Femur (tissue), 1 donor: Measurements from ENCODE around the gene GREB1.

ENCODE experiments used
- DNase-seq: peaks from one replicate; pipeline ENCODE4 v3.0.0-alpha.2; 2017

Gene GREB1

GRCh38 chr2:11533278-11534070 lies at the start of gene GREB1:
Gene GREB1 (plus strand): TSS chr2:11534045. CDS start chr2:11556615, 22,570 bp downstream.
- no peak for DNase-seq

- no peak for DNase-seq
These were observed 45.0 kb upstream of the GREB1 start for GRCh38 chr2:11488809-11489208.

- DNase-seq: no peak
These were observed 43.7 kb upstream of the GREB1 start for GRCh38 chr2:11490194-11490593.

GRCh38 chr2:11491348-11491933 lies 42.4 kb upstream of the GREB1 start:
- DNase-seq: no peak

- DNase-seq: no peak
These were observed 41.6 kb upstream of the GREB1 start for GRCh38 chr2:11492244-11492643.

GRCh38 chr2:11492720-11493119 lies 41.1 kb upstream of the GREB1 start:
- no peak for DNase-seq

GRCh38 chr2:11493282-11493681 lies 40.6 kb upstream of the GREB1 start:
- DNase-seq: no peak

- no peak for DNase-seq
These were observed 39.5 kb upstream of the GREB1 start for GRCh38 chr2:11494310-11494709.

- DNase-seq: no peak
These were observed 37.8 kb upstream of the GREB1 start for GRCh38 chr2:11495844-11496681.

GRCh38 chr2:11498543-11499034 lies 35.3 kb upstream of the GREB1 start:
- peak; percentile 74 for DNase-seq

- no peak for DNase-seq
These were observed 34.6 kb upstream of the GREB1 start for GRCh38 chr2:11499081-11499743.

- DNase-seq: no peak
These were observed 33.0 kb upstream of the GREB1 start for GRCh38 chr2:11500702-11501303.

- no peak for DNase-seq
These were observed 31.0 kb upstream of the GREB1 start for GRCh38 chr2:11502740-11503292.

GRCh38 chr2:11503354-11503927 lies 30.4 kb upstream of the GREB1 start:
- no peak for DNase-seq

GRCh38 chr2:11505652-11506610 lies 27.9 kb upstream of the GREB1 start:
- DNase-seq: no peak

GRCh38 chr2:11506611-11506969 lies 27.3 kb upstream of the GREB1 start:
- DNase-seq: peak; percentile 41

GRCh38 chr2:11507517-11507916 lies 26.3 kb upstream of the GREB1 start:
- no peak for DNase-seq

- DNase-seq: no peak
These were observed 25.6 kb upstream of the GREB1 start for GRCh38 chr2:11508279-11508678.

- DNase-seq: no peak
These were observed 24.0 kb upstream of the GREB1 start for GRCh38 chr2:11509657-11510360.

- no peak for DNase-seq
These were observed 21.4 kb upstream of the GREB1 start for GRCh38 chr2:11512431-11512830.
